Retinal pigment epithelial cell (primary cell): ENCODE data around the gene GJB4.

Experiments used
- DNase-seq: peaks from one replicate; pipeline ENCODE4 v3.0.0-alpha.2; 2010; ENCODE audit warnings: low read depth
- H3K4me3 ChIP-seq: 2 replicates; pipeline ENCODE4 v1.5.1; 2011; ENCODE audit warnings: mild to moderate bottlenecking, low read length, control low read depth, moderate library complexity
- CTCF ChIP-seq: conservative IDR thresholded peaks from 2 replicates; pipeline ENCODE4 v1.5.1; 2011; ENCODE audit warnings: low read depth, low read length, control low read depth, inconsistent platforms

The GJB4 gene

DNA sequence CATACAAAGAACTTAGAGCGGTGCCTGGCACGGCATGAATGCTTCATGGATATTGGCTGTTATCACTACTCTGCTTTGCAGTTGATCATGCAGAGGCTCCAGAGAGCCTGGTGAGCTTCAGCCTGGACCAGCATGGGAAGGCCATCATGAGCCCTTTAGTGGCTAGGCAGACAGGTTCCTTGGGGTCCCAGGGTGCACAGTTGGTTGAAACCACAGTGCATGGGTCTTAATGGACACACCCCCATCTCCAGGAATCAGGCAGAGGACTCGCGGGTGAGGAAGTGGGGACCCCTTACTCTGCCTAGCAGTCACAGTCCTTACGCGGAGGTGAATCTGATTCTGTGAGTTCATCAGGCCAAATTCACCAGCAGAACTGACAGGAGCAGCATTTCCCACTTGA is 3.6 kb upstream of the GJB4 start:
- no peak for DNase-seq
- TF ChIP-seq CTCF = no peak
- H3K4me3 ChIP-seq = no peak overlapping the region

DNA sequence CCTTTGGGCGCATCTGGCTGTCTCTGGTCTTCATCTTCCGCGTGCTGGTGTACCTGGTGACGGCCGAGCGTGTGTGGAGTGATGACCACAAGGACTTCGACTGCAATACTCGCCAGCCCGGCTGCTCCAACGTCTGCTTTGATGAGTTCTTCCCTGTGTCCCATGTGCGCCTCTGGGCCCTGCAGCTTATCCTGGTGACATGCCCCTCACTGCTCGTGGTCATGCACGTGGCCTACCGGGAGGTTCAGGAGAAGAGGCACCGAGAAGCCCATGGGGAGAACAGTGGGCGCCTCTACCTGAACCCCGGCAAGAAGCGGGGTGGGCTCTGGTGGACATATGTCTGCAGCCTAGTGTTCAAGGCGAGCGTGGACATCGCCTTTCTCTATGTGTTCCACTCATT is 2.2 kb upstream of the GJB4 start:
- no peak overlapping the region for H3K4me3 ChIP-seq
- no peak for DNase-seq
- TF ChIP-seq CTCF = no peak

GRCh38 chr1:34758751-34759150 is 789 bp upstream of the GJB4 start:
- DNase-seq = no peak
- no peak overlapping the region for H3K4me3 ChIP-seq
- no peak for TF ChIP-seq CTCF

- no peak overlapping the region for H3K4me3 ChIP-seq
- TF ChIP-seq CTCF = no peak
- DNase-seq = no peak
These were observed 1.7 kb downstream of the GJB4 start for GRCh38 chr1:34761176-34761761.

GRCh38 chr1:34761776-34762307 is 2.3 kb downstream of the GJB4 start:
- no peak overlapping the region for H3K4me3 ChIP-seq
- no peak for DNase-seq
- no peak for TF ChIP-seq CTCF

- no peak for TF ChIP-seq CTCF
- H3K4me3 ChIP-seq = no peak overlapping the region
- DNase-seq = no peak
These were observed 3.1 kb downstream of the GJB4 start for GRCh38 chr1:34762474-34763141.
